BLaER1 treated with 17β-estradiol and CSF1 and Interleukin-3, amounts not matched to agents 10 nM and 100 nM (cell line): ENCODE results near the gene REV3L.

Source experiments
- H3K27ac ChIP-seq, 11 experiments: shearing (Covaris generic); formaldehyde crosslinking; 2 replicates each; pipeline ENCODE4 v1.8.1; 2022
- H3K27me3 ChIP-seq, 11 experiments: shearing (Covaris generic); formaldehyde crosslinking; 2 replicates each; pipeline ENCODE4 v1.8.1; 2022
- H3K36me3 ChIP-seq, 11 experiments: shearing (Covaris generic); formaldehyde crosslinking; 2 replicates each; pipeline ENCODE4 v1.8.1; 2022
- H3K4me1 ChIP-seq, 10 experiments: shearing (Covaris generic); formaldehyde crosslinking; 2 replicates each; pipeline ENCODE4 v1.8.1; 2022
- H3K4me2 ChIP-seq, 11 experiments: shearing (Covaris generic); formaldehyde crosslinking; 2 replicates each; pipeline ENCODE4 v1.8.1; 2022
- H3K4me3 ChIP-seq, 10 experiments: shearing (Covaris generic); formaldehyde crosslinking; 2 replicates each; pipeline ENCODE4 v1.8.1; 2022
- H3K9ac ChIP-seq, 11 experiments: shearing (Covaris generic); formaldehyde crosslinking; 2 replicates each; pipeline ENCODE4 v1.8.1; 2022
- H3K9me3 ChIP-seq, 11 experiments: shearing (Covaris generic); formaldehyde crosslinking; replicated peaks in 1 of 11; 2 replicates each; pipeline ENCODE4 v1.8.1; 2022
- H4K20me1 ChIP-seq, 11 experiments: shearing (Covaris generic); formaldehyde crosslinking; 2 replicates each; pipeline ENCODE4 v1.8.1; 2022
- Cebpa-rat ChIP-seq, 11 experiments: shearing (Covaris generic); IDR thresholded peaks; 2 replicates each; pipeline ENCODE4 v1.8.1; 2022

The REV3L gene

DNA sequence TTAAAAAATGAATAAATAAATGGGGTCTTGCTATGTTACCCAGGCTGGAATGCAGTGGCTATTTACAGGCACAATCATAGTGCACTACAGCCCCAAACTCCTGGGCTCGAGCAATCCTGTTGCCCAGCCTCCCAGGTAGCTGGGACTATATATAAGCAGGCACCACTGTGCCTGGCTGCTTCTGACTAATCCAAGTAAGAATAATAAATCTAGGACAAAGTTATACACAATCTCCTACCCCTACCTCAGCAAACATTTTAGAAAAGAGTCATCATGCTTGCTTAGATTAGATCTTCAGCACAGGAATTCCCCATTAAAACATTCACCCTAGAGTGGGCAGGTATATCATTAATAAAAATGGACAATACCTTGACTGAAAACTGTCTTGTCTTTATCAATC is 124.6 kb downstream of the REV3L start:
- no peak for TF ChIP-seq Cebpa-rat (IDR thresholded peaks at IDR 0.05)
- no peaks in the 10 kb centered on the region for H3K9me3 ChIP-seq
- H3K4me3 ChIP-seq, result no peak overlapping the region
- no peak overlapping the region for H3K4me2 ChIP-seq
- H3K4me1 ChIP-seq, result peaks cover 0 to 8% (median 0%) of the 10 kb centered on the region in 10 experiments; a peak in 3 of 20 replicates
- no peaks in the 10 kb centered on the region for H4K20me1 ChIP-seq
- no peak overlapping the region for H3K9ac ChIP-seq
- H3K27ac ChIP-seq, result no peak overlapping the region
- H3K27me3 ChIP-seq, result no peaks in the 10 kb centered on the region
- H3K36me3 ChIP-seq, result peaks cover 39 to 86% (median 55%) of the 10 kb centered on the region in 11 experiments

DNA sequence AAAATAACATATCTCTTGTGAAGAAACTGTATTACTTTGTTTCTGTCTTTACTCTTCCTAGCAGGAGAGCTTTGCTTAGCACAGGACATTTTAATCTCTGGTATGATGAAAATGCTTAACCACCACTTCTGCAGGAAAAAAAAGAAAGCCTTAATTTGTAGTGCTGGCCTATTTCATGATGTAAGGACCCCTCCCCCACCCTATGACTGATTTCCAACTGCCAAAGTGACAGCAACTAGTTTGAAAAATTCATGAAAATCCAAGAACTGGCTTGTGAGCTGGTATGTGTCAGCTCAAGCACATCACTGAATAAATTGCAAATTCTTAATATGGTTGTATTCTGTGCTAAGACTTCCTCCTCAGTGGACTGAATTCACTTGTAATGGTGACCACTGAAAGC is 125.3 kb downstream of the REV3L start:
- Histone ChIP-seq H3K27me3 (no peaks in the 10 kb centered on the region), H3K27ac (no peak overlapping the region), H3K9me3 (no peaks in the 10 kb centered on the region), H3K4me1 (peaks cover 0 to 8% (median 0%) of the 10 kb centered on the region in 10 experiments; a peak in 3 of 20 replicates), H3K9ac (no peak overlapping the region), H4K20me1 (no peaks in the 10 kb centered on the region), H3K36me3 (peaks cover 46 to 86% (median 57%) of the 10 kb centered on the region in 11 experiments), H3K4me2 (no peak overlapping the region), H3K4me3 (no peak overlapping the region)
- no peak for TF ChIP-seq Cebpa-rat (IDR thresholded peaks at IDR 0.05)

DNA sequence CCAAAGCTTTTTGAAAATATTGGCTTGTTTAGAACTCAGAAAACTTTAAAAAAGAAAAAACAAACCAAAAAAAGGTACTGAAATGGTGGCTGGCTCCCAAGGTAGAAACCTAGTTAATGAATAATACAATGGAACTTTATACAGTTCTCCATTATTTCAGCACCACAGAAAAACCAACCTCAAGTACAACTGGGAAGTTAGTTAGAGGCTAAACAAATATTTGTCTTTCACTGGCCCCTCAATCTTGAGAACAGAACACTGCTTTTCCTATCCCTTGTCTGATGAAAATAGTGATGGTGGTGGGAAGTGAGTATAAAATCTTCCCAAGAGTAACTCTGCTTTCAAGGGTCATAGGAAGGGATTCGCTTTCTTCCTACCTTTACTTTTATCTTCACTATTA is 126.5 kb downstream of the REV3L start:
- Histone ChIP-seq H4K20me1 (no peaks in the 10 kb centered on the region), H3K4me3 (no peak overlapping the region), H3K4me2 (no peak overlapping the region), H3K27ac (no peak overlapping the region), H3K36me3 (peaks cover 58 to 94% (median 68%) of the 10 kb centered on the region in 11 experiments), H3K9me3 (no peaks in the 10 kb centered on the region), H3K27me3 (no peaks in the 10 kb centered on the region), H3K4me1 (peaks cover 0 to 8% (median 0%) of the 10 kb centered on the region in 10 experiments; a peak in 3 of 20 replicates), H3K9ac (no peak overlapping the region)
- TF ChIP-seq Cebpa-rat (IDR thresholded peaks at IDR 0.05), result no peak

DNA sequence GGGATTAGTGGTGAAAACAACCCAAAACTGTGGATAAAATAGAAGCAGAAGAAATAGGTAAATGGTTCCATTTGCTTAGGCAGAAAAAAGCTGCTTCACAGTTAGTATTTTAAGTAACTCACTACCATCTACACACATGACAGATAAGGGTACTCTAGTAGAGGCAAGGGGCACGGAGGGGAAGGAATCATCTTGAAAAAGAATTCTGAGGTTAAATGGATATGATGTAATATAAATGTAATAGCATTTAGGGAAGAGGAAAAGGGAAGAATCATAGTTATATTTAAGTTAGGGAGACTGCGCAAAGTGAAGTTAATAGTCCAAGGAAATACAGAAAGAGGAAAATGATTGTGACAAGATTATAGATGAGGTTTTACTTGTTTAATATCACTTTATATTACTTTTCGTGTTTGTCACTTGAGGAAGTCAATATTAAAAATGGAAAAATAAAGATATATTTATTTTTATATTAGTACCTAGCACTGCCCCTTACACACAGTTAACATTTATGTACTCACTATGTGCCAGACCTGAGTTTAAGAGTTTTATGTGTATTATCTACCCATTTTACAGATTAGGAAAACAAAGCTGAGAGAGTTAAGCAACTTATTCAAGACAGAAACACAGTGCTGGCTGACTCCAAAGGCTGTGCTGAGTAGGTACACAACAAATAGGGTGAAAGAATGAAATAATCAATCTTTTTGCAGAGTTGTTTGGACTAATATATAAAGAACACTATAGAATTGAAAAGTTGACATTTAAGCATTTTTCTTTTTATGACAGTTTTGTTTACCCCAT is 128.1 kb downstream of the REV3L start:
- H3K9ac ChIP-seq, result no peak overlapping the region
- no peak overlapping the region for H3K4me3 ChIP-seq

DNA sequence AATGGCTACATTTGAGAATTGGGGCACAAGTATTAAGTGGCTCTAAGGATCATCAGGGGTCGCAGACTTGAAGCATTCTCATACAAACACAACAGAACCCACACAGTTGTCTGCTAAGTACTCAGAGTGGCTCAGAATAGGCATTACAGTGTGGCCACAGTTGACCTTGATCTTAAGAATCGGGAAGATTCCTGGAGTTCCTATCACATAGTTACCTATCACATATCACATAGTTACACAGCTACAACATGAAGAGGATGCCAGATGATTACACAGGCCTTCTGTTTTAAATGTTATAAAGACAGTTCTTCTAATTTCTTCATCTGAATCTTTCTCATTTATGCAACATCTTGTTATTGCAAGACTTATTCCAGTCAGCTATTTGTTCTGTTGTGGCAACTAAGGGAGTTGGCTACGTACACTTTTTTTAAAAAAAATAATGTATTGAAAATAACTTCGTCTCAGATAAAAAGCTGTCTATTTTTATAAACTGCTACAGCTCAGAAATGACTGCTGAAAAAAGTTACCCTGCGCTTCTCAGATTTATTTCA is 129.0 kb downstream of the REV3L start:
- Histone ChIP-seq H3K36me3 (peaks cover 76 to 100% (median 88%) of the 10 kb centered on the region in 11 experiments), H3K9me3 (no peaks in the 10 kb centered on the region), H3K27ac (no peak overlapping the region), H3K4me3 (no peak overlapping the region), H4K20me1 (no peaks in the 10 kb centered on the region), H3K4me2 (no peak overlapping the region), H3K4me1 (peaks cover 0 to 8% (median 0%) of the 10 kb centered on the region in 10 experiments; a peak in 3 of 20 replicates), H3K27me3 (no peaks in the 10 kb centered on the region), H3K9ac (no peak overlapping the region)
- no peak for TF ChIP-seq Cebpa-rat (IDR thresholded peaks at IDR 0.05)

More for the DNA sequence above, 128.1 kb downstream of the REV3L start:
- Histone ChIP-seq H3K4me1 (peaks cover 0 to 8% (median 0%) of the 10 kb centered on the region in 10 experiments; a peak in 3 of 20 replicates), H4K20me1 (no peaks in the 10 kb centered on the region), H3K36me3 (peaks cover 69 to 94% (median 81%) of the 10 kb centered on the region in 11 experiments), H3K27me3 (no peaks in the 10 kb centered on the region), H3K9me3 (no peaks in the 10 kb centered on the region), H3K4me2 (no peak overlapping the region), H3K27ac (no peak overlapping the region; a peak in 1 of 22 replicates)
- TF ChIP-seq Cebpa-rat (IDR thresholded peaks at IDR 0.05), result no peak

DNA sequence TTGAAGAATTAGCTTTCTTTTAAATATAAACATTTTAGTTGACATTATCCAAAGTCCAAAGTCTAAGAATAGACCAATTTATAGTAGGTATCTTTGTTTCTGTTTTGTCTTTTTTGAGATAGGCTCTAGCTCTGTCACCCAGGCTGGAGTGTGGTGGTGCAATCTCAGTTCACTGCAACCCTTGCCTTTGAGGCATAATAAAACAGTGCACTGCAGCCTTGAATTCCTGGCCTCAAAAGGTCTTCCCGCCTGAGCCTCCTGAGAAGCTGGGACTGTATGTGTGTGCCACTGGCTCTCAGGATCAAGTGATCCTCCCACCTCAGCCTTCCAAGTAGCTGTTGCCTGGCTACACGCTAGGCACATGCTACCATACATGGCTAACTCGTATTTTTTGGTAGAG is 135.4 kb downstream of the REV3L start:
- Histone ChIP-seq H3K27ac (no peak overlapping the region), H3K4me1 (0 out of 20 replicates have a peak, but pooled peaks cover 0 to 6% (median 0%) of the 10 kb centered on the region in 10 experiments), H3K9ac (no peak overlapping the region), H3K36me3 (peaks cover 76 to 100% (median 94%) of the 10 kb centered on the region in 11 experiments), H3K4me3 (no peak overlapping the region), H3K9me3 (no peaks in the 10 kb centered on the region), H3K27me3 (no peaks in the 10 kb centered on the region), H3K4me2 (no peak overlapping the region), H4K20me1 (no peaks in the 10 kb centered on the region)
- TF ChIP-seq Cebpa-rat (IDR thresholded peaks at IDR 0.05), result no peak

DNA sequence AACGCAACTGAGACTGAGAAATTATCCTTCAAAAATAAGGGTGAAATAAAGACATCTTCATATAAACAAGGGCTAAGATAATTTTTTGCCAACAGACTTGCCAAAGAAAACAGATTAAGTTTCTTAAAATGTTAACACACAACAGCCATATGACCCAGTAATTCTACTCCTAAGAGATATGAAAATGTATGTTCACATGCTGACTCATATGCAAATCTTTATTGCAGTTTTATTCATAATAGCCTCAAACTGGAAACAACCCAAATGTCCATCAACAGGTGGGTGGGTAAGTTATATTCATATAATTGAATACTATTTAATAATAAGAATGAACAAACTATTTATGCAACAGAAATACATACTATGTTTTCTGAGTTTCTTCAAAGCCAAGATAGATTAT is 140.1 kb downstream of the REV3L start:
- H3K36me3 ChIP-seq, result peaks cover 55 to 85% (median 71%) of the 10 kb centered on the region in 11 experiments
- no peaks in the 10 kb centered on the region for H3K27me3 ChIP-seq
- no peaks in the 10 kb centered on the region for H3K9me3 ChIP-seq
- H3K27ac ChIP-seq, result no peak overlapping the region
- H3K4me1 ChIP-seq, result 0 out of 20 replicates have a peak, but pooled peaks cover 0 to 6% (median 0%) of the 10 kb centered on the region in 10 experiments
- no peak overlapping the region for H3K9ac ChIP-seq
- H3K4me3 ChIP-seq, result no peak overlapping the region
- H3K4me2 ChIP-seq, result no peak overlapping the region
- H4K20me1 ChIP-seq, result no peaks in the 10 kb centered on the region
- no peak for TF ChIP-seq Cebpa-rat (IDR thresholded peaks at IDR 0.05)

DNA sequence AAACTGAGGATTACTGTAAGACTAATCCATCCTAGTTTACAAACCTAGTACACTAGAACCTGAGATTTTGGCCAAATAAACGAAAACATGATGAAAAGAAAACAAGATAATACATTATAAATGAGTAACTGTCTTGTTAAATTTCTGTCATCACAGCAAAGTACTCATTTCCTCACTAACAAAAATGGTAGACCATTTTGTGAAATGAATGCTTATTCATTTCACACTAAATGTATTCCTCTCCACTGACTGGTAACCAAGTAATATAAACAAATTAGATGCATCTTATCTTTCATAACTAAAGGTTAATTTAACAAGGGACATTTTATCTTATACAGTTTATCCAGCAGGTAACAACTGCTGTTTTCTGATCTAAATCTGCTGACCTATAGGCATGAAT is 143.7 kb downstream of the REV3L start:
- Histone ChIP-seq H4K20me1 (no peaks in the 10 kb centered on the region), H3K4me1 (no peaks in the 10 kb centered on the region), H3K4me3 (no peak overlapping the region), H3K36me3 (peaks cover 37 to 63% (median 44%) of the 10 kb centered on the region in 11 experiments), H3K4me2 (no peak overlapping the region), H3K9ac (no peak overlapping the region), H3K27me3 (no peaks in the 10 kb centered on the region), H3K27ac (no peak overlapping the region), H3K9me3 (no peaks in the 10 kb centered on the region)
- TF ChIP-seq Cebpa-rat (IDR thresholded peaks at IDR 0.05), result no peak

DNA sequence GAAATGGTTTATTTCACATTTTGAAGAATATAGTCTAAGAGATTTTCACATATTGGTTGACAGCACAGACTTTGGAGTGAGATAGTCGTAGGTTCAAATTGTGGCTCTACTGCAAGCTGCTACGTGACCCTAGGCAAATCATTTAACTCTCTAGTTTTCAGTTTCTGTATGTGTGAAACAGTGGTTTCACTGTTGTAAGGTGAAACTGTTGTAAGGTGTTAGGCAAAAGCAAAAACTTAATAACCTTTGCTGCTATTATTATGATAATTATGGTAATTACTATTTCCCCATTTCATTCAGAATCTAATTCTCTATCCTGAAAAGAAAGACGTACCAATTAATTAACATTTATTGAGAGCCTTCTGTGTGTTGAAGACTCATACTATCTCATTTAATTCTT is 144.2 kb downstream of the REV3L start:
- TF ChIP-seq Cebpa-rat (IDR thresholded peaks at IDR 0.05), result no peak
- Histone ChIP-seq H3K27ac (no peak overlapping the region), H3K9me3 (no peaks in the 10 kb centered on the region), H3K4me2 (no peak overlapping the region), H3K4me3 (no peak overlapping the region), H3K4me1 (no peaks in the 10 kb centered on the region), H3K36me3 (peaks cover 32 to 63% (median 43%) of the 10 kb centered on the region in 11 experiments), H4K20me1 (no peaks in the 10 kb centered on the region), H3K9ac (no peak overlapping the region), H3K27me3 (no peaks in the 10 kb centered on the region)
